Mucosa of descending colon (tissue), 3 donors: ENCODE measurements around the gene NCOA4. TPM values are rescaled to one million over a fixed set of nuclear protein-coding genes. Genes with fewer than 3 reads are reported as not detected.

ENCODE experiments used
- ATAC-seq: fragments of 200-7000 bp; cut with Tn5 transposase; one replicate; pipeline ENCODE4 v1.9.1; 2020; ENCODE audit warnings: mild to moderate bottlenecking, moderate library complexity
- DNase-seq, 3 donors: peaks; one replicate each; pipeline ENCODE4 v3.0.0-alpha.2; 2020
- H3K36me3 ChIP-seq: fragments of 200-600 bp; one replicate; pipeline ENCODE4 v1.8.0; 2021; ENCODE audit warnings: low read depth, mild to moderate bottlenecking
- H3K4me1 ChIP-seq: fragments of 200-600 bp; one replicate; pipeline ENCODE4 v1.8.0; 2021; ENCODE audit warnings: low read depth, mild to moderate bottlenecking
- H3K4me3 ChIP-seq: fragments of 200-600 bp; one replicate; pipeline ENCODE4 v1.8.0; 2021; ENCODE audit warnings: mild to moderate bottlenecking
- H3K9me3 ChIP-seq: fragments of 200-600 bp; one replicate; pipeline ENCODE4 v1.8.0; 2021; ENCODE audit warnings: mild to moderate bottlenecking
- intact Hi-C, 2 donors: fragments of 100-400 bp; cut with DNase I in 1 of 2; cut with micrococcal nuclease in 1 of 2; formaldehyde crosslinking; loops; one replicate each; pipeline versions ENCODE4 v1.11.0 to v1.11.1; 2022; cut with DNase I, micrococcal nuclease
- total RNA-seq, 3 donors: library from RNA; stranded (reverse); fragmentation: NEBNext Ultra II Directional in 2 of 3; extraction: Animal tissue kit (Norgen Biotek cat#: 25700) in 2 of 3; gene quantifications; one replicate each; pipeline versions ENCODE4 v1.2.1 to v1.2.4, GENCODE V29; 2021 to 2023
- TF ChIP-seq, protein P1 (sequence below): fragments of 200-600 bp; IDR thresholded peaks from one replicate; pipeline ENCODE4 v1.8.0; 2022; ENCODE audit warnings: antibody characterized with exemption, mild to moderate bottlenecking
- donor health status: DM: no; HTN: no; CAD: no; lungs with moderate emphysema.
- donor health status: DM: no; HTN: no; CAD: no.
- donor health status: DM: no; HTN: yes; CAD: no.

NCOA4 gene
- total RNA-seq, 3 donors from 2014 or later = 183 to 206 (median 193) TPM

DNA sequence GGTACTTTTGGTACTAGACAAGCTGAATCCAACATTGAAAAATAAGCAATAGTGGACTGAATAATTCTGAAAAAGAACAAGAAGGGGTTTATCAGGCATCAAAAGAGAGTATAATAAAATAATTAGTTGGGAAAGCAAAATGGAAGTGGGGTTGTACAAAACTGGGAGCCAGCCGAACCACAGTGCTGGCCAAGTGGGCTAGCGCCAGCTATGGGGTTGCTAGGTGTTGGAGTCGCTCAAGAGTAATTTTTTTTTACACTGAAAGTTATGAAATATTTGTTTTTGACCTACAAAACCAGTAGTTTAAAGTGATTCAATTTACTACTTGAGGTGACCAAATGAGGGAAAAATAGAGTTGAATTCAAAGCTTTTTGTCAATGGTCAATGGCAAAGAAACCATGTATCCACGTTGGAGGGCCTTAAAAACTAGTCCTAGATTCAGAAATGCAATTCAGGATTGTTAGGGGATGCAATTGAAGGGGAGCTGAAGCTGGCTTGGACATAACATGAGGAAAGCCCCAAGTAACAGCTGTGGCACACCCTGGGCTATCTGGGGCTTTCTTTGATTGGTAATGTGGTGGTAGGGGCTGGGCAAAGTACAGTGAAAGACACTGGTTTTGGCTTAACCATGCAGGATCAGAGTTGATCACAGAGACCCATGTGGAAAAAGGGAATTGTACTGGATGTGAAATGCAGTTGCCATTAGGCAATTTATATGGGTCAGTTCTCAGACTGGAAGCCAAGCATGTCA lies 43.9 kb upstream of the NCOA4 start:
- no peak overlapping the region for H3K4me3 ChIP-seq
- no peaks in the 10 kb centered on the region for H3K4me1 ChIP-seq
- intact Hi-C loops = no loop called here
- H3K36me3 ChIP-seq = no peaks in the 10 kb centered on the region
- no peaks in the 10 kb centered on the region for H3K9me3 ChIP-seq
- no peak for DNase-seq
- TF ChIP-seq, protein P1, sequence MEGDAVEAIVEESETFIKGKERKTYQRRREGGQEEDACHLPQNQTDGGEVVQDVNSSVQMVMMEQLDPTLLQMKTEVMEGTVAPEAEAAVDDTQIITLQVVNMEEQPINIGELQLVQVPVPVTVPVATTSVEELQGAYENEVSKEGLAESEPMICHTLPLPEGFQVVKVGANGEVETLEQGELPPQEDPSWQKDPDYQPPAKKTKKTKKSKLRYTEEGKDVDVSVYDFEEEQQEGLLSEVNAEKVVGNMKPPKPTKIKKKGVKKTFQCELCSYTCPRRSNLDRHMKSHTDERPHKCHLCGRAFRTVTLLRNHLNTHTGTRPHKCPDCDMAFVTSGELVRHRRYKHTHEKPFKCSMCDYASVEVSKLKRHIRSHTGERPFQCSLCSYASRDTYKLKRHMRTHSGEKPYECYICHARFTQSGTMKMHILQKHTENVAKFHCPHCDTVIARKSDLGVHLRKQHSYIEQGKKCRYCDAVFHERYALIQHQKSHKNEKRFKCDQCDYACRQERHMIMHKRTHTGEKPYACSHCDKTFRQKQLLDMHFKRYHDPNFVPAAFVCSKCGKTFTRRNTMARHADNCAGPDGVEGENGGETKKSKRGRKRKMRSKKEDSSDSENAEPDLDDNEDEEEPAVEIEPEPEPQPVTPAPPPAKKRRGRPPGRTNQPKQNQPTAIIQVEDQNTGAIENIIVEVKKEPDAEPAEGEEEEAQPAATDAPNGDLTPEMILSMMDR = no peak
- no peak for ATAC-seq

DNA sequence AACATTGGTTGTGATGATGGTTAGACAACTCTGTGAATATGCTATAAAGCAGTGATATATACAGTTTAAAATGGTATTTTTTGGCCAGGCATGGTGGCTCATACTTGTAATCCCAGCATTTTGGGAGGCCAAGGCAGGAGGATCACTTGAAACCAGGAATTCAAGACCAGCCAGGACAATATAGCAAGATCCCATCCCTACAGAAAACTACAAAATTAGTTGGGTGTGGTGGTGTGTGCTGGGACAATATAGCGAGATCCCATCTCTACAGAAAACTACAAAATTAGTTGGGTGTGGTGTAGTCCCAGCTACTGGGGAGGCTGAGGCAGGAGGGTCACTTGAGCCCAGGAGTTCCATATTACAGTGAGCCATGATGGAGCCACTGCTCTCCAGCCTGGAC lies 43.1 kb upstream of the NCOA4 start:
- DNase-seq (no peak), ATAC-seq (no peak)
- H3K36me3 ChIP-seq = no peaks in the 10 kb centered on the region
- no peaks in the 10 kb centered on the region for H3K9me3 ChIP-seq
- intact Hi-C loops = no loop called here
- no peaks in the 10 kb centered on the region for H3K4me1 ChIP-seq
- TF ChIP-seq, protein P1 = no peak
- H3K4me3 ChIP-seq = no peak overlapping the region

DNA sequence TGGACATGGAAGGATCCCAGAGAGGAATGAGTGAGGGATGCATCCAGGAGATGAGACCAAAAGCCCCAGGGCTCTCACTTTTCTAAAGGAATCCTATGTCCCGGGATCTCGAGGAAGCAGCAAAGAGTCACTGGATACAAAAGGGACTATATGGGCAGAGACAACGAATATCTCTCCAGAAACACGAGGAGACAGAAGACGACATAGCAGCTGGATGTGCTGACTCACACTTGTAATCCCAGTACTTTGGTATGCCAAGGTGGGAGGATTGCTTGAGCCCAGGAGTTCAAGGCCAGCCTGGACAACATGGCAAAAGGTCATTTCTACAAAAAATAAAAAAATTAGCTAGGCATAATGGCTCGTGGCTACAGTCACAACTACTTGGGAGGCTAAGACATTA lies 40.3 kb upstream of the NCOA4 start:
- TF ChIP-seq, protein P1 = no peak
- intact Hi-C loops = no loop called here
- Histone ChIP-seq H3K36me3 (no peaks in the 10 kb centered on the region), H3K4me1 (no peaks in the 10 kb centered on the region), H3K9me3 (no peaks in the 10 kb centered on the region), H3K4me3 (no peak overlapping the region)
- no peak for ATAC-seq
- DNase-seq = no peak

DNA sequence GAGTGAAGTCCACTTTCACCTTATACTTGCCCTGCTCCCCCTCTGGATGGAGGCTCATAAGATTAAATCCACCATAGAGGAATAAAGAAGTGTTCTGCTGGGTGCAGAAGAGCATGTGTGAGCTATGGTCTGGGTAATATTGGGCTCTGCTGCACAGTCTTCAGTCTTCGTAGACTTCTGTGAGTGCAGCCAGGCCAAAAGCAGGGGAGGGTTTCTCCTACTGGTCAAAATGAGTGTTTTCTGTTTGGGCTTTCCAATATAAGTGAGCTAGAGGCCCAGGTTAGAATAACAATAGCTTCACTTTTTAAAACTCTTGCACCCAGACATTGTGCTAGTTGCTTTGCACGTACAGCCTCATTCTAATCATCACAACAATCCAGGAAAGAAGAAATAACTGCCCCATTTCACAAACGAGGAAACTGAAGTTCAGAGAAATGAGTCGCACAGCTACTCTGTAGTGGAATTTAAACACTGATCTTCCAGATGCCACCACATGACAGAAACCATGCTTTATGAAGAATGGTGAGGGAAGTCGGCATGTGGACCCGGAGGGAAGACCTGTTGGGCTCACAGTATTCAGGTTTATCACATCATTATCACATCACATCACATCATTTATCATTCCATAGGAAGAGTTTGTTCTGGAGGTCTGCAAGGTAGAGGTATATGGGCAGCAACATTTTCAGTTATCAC lies 39.5 kb upstream of the NCOA4 start:
- no peaks in the 10 kb centered on the region for H3K36me3 ChIP-seq
- TF ChIP-seq, protein P1 = no peak
- H3K4me1 ChIP-seq = no peaks in the 10 kb centered on the region
- intact Hi-C loops = no loop called here
- H3K9me3 ChIP-seq = no peaks in the 10 kb centered on the region
- ATAC-seq (no peak), DNase-seq (no peak)
- H3K4me3 ChIP-seq = no peak overlapping the region

DNA sequence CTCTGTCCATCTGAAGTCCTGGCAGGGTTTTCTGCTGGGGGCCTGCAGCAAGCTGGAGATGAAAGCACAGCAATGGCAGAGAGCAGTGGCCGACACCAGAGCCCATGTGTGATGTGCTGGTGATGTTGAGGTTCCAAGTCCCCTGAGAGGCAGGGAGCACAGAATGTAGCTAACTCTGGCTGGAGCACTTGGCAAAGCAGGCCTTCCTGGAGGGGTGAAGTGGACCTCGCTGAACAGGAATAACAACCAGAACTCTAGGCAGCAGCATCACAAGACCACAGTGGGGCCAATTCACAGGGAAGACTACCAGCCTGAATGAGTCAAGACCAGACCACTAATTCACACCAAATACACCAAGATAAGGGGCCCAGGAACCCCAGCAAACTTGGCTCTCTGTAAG lies 38.5 kb upstream of the NCOA4 start:
- Histone ChIP-seq H3K4me3 (no peak overlapping the region), H3K9me3 (no peaks in the 10 kb centered on the region), H3K4me1 (no peaks in the 10 kb centered on the region), H3K36me3 (no peaks in the 10 kb centered on the region)
- DNase-seq (no peak), ATAC-seq (no peak)
- TF ChIP-seq, protein P1 = no peak
- intact Hi-C loops = no loop called here
